ENCODE measurements around the gene VPS4B.
"Not testable (repeated sequence)": the region's sequence is repeated elsewhere in the genome, so short reads cannot be mapped to it uniquely, and the experiment has no call there.

The VPS4B gene

DNA sequence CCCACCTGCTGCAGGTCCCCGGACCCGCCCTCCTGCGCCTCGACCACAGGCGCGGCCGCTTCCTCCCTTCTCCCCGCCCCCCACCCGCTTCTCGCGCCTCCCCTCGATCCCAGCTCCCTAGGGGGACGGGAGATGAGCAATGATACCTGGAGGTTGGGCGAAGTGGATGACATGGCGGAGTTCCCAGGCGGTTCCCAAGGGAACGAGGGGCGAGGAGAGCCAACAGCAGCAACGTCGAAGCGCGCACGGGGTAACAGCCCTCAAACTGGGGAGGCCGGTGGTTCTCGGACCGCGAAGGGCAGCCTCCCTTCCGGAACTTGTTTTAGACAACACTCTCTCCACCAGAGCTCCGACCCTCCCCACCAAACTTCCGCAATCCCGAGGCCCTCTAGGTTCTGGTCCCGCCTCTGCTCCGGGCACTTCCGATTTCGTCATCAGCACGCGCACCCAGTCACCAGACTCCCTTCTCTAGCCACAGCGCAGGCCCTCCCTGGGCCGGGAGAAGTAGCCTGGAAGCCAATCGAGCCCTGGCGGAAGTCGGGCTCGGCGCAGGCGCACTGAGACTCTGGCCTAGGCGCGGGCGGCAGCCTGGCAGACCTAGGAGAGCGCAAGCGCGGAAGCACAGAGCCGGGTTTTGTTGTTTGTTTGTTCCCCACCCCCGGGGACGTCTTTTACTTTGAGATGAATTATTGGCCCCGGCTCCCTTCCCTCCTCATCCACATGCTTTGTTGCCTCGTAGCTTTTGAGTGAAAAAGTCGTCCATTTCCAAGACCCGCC, at the start of gene VPS4B:
Gene VPS4B (minus strand): TSS at position 390 of the 777 bp plus-strand sequence. CDS start 217 bp downstream, at position 173.
- DNase-seq: peak; percentile 100

DNA sequence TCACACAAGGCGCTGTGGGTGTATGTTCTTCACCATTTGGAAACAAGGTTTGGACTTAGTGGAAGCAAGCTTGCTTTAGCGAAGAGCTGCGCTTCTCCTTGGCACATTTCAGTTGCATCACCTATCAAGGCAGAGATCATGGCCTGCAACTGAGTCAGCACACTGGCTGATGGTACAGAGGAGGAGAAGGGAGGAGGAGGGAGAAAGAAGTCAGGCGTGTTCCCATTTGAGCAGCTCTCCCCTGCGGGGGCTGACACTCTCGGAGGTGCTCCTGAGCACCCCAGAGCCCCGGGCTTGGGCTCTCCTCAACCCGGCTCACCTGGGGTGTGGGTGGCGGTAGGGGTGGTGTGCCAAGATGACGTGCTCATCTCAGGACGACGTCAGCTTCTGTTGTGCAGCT, 48.5 kb upstream of the VPS4B start:
- DNase-seq: no peak

DNA sequence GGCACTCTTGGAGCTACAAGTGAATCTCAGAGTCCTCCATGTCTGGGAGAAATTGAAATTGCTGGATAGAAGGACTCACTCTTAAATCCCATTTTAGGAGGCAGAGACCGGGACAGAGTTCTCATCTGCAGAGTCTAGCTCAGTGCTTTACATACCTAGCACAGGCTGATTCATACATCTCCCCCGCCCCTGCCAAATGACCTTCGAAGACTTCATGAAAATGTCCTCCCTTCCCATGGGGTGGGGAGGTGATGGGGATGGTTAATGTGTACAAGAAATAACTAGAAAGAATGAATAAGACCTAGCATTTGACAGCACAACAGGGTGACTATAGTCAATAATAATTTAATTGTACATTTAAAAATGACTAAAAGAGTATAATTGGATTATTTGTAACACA, 46.3 kb upstream of the VPS4B start:
- DNase-seq: no peak

DNA sequence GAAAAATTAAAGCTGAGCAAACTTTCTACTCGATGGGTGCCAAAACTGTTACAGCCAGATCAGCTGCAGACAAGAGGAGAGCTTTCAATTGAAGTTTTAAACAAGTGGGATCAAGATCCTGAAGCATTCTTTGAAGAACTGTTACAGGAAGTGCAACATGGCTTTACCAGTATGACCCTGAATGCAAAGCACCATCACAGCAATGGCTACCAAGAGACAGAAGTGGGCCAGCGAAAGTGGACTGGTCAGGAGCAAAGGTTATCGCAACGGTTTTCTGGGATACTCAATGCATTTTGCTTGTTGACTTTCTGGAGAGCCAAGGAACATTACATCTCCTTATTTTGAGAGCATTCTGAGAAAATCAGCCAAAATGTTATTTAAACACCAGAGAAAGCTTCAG, 45.4 kb upstream of the VPS4B start:
- DNase-seq: no peak

DNA sequence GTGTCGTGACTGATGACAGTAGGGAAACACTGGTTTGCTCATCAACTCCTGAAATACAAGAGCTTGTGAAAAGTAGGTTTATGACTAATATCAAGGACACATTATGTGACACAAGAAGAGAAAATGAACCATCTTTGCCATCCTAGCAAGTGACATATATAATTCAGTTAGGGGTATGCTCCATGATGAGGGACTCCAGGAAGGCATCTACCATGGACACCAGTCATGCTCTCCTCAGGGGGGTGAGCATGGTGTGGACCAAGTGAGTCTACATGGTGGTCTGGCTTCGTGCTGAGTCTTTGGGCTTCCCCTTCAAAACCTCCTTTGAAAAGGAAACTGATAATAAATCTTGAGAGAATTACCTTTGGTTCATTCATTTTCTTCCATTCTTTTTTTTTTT, 42.8 kb upstream of the VPS4B start:
- no peak for DNase-seq

DNA sequence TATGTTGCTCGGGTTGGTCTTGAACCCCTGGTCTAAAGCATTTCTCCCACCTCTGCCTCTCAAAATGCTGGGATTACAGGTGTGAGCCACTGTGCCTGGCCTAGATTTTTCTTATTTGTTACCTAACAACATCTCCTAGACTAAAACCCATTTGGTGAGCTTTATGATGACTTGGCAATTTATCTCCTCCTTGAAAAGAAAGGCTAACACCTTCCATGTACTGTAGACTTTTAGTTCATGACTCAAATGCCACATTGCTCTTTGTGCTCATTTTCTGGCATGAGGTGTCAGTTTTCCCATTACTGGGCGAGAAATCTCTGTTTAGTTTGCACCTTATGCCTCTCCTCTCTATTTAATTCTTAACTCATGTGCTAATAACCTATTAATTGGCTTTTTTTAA, 42.2 kb upstream of the VPS4B start:
- DNase-seq: no peak

DNA sequence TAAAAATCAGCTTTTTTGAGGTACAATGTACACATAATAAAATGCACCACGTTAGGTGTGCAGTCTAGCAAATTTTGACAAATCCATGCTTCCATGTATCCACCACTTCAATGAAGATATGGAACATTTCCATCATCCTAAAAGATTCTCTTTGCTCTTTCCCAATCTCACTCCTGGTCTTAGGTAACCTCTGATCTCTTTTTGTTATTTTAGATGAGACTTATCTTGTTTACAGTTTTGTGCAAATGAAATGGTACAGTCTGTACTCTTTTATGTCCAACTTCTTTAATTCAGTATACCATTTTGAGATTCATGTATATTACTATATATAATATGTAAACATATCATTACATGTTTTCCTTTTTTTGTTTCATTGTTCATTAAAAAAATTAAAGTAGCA, 38.1 kb upstream of the VPS4B start:
- no peak for DNase-seq

DNA sequence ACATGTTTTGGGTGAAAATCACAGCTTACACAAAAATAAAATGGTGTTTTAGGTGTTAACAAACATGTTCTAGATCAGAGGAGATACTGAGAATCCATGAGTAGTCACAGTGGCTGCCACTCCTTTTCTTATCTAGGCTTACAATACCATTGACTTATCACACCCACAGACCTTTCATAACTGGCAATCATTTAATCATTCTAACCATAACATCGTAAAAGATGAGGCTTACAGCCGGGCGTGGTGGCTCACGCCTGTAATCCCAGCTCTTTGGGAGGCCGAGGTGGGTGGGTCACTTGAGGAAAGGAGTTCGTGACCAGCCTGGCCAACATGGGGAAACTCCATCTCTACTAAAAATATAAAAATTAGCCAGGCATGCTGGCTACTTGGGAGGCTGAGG, 35.7 kb upstream of the VPS4B start:
- DNase-seq: no peak

DNA sequence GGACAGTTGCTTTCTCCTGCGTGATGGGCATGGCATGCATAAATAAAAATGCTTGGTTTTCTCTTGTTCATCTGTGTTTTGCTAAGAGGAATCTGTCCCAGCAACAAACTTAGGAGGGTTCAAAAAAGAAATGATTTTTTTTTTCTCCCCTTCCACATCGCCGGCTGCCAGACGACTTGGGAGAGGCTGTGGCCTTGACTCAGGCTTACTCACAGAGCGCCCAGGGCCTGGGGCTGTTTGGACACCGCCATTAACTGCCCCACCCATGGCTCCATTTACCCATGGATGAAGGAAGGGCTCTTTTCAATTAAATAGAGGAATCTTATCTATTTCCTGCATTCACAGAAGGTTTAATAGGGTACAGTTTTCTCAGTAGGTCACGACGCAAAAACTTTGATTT, 32.2 kb upstream of the VPS4B start:
- no peak for DNase-seq

DNA sequence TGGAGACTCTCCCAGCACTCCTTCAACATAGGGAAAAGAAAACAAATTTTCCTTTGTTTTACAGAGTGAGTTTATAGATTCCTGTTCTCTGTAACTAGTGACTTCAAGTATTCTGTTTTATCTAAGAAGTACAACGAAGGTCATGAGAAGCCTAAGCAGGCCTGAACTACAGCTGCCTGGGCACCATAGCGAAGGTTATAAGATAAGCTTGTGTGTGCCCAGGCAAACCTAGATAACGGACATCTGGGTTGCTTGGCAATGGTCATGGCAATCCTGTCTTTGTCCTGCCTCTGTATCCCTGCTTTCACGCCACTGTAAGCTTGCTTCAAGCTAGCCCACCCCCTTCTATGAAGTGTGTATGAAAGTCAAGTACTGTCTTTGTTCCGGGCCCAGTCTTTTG, 30.5 kb upstream of the VPS4B start:
- not testable (repeated sequence) for DNase-seq

DNA sequence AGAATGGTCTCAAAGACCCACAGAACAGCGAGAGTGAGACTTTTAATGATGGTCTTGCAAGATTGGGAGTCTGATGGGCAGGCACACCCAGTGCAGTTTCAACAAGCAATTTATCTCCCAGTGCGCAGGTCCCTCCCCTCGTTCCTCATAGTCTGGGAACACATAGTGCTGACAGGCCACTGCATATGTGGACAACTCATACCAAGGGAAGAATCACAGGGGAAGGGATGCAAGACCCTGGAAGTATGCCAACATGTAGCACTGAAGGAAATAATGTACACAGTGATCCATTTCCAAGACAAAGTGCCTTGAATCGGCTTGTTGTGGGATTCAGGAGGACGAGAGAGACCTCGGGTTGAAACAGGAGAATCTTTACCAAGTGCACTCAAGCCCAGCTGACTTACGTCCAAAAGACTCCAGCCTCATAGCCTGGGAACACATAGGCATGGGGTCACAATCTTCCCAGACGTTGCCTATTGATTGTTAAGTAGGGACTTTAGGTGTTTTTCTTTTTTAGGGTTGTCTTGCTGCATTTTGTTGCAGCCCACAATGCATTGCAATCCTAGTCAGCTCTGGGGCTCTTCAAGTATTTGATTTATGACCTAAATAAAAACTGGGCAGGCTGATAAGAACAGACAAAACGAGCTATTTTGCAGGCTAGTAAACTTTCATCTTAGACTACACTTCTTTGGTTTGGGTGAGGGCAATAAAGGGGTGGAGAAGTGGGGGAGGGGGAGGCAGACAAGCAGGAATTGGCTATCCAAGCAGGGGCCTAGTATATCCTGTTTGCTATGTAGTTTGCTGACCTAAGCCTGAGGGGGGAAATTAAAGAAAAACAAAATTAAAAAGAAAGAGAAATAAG, 29.8 kb upstream of the VPS4B start:
- no peak for DNase-seq

DNA sequence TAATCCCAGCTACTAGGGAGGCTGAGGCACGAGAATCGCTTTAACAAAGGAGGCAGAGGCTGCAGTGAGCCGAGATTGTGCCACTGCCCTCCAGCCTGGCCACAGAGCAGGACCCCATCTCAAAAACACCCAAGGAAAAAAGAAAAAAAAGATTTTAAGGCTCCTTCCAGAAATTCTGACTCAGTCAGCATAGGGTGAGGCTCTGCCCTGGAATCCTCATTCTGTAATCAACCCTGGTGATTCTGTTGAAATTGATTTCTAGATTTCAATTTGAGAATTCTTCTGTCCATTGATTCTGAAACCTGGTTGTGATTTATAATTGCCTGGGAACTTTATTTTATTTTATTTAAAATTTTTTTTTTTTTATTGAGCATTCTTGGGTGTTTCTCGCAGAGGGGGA, 27.1 kb upstream of the VPS4B start:
- no peak for DNase-seq

DNA sequence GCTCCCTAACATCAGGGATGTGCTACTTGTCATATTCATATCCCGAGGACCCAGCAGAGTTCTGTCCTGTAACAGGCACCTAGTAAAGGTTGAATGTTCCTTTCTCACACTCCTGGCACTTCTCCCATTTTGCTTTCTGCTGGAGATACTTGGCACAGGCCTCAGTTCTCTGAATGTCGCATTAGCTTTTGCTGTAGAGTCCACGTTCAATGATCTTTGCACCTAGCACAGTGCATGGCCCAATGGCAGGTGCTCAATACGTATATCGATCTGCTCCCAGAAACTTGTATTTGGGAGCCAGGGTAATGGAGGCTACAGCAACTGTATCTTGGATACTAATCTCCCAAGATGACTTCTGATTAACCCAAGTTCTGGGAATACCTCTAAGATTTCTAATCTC, 24.8 kb upstream of the VPS4B start:
- DNase-seq: no peak

DNA sequence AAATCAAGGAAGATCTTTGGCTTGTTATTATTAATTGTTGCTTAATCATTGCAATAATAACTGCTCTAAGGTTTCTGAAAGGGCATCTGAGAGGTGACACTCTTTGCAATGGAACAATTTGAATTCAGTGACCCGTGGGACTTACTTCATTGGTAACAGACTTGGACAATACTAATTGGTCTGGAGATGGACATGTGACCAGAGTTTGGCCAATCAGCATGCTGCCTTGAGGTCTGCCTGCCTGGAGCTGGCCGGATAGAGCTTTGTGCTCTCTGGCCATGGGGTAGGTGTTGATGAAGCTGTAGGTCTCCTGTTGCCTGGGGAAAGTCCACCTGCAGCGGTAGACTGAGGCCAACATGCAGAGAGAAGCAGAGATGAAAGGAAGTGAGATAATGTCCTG, 24.0 kb upstream of the VPS4B start:
- DNase-seq: no peak

DNA sequence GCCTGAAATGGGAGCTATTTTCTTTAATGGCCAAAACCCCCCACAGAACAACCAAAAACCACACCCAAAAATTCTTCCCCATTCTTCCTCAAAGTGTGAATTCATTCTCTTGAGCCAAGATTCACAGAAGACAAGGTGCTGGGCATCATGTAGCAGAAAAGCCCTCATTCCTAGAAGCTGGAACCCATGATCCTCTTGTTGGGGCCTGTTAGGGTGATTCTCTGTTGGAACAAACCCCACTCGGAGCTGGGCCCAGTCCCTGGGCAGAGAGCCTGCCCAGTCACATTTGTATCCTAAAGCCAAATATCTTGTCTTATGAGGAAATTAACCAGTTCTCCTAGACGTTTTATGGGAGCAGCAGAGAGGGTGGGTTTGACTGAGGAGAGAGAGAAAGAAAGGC, 22.8 kb upstream of the VPS4B start:
- DNase-seq: no peak

DNA sequence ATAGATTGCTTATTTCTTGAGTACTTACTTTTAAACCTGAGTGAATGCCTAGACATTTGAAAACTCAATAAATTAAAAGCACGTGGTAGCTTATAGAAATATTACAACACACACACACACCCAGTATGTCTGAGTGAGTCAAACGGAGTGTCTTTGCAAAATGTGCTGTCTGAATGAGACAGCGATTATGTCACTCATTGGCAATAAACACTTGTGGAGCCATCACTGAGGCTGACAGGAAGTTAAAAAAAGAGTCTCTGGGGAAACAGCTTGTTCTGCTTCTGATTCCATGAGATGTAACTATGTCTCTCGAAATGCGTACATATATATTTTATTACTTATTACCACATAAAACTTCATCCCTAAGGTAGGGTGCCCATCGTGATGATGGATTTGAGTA, 22.3 kb upstream of the VPS4B start:
- peak; percentile 95 for DNase-seq

DNA sequence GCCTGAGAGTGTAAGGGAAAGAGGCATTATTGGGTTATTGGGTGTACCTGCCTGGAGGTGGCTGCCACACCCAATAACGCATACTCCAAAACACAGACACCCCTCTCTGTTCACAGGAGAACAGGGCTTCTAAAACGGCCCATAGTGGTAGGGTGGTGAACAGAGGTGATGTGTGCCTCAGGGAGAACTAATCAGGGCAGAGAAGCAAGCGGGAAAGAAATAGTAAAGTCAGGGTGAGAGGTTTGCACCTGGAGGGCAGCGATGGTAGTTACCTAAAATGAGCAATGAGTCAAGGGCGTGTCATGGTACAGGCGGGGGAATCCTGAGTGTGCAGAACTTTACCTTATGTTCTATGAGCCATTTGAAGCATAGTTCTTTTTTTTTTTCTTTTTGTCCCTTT, 21.6 kb upstream of the VPS4B start:
- no peak for DNase-seq

DNA sequence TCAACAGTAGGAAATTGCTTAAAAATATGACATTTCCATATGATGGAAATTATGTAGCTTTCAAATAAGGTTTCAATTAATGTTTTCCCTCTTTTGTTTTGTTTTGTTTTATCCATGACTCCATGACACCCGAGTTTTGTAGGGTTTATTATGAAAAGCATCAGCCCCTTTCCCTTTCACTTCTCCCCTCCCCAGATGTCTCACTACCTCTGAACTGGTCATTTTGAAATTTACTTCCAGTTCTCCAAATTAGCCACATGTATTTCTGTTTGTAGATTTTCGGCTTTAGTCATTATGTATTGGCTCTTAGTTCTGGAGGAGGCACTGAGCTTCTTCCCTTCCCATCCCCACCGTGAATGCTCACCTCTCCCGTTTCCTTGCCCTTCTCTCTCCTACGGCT, 18.6 kb upstream of the VPS4B start:
- peak; percentile 88 for DNase-seq

DNA sequence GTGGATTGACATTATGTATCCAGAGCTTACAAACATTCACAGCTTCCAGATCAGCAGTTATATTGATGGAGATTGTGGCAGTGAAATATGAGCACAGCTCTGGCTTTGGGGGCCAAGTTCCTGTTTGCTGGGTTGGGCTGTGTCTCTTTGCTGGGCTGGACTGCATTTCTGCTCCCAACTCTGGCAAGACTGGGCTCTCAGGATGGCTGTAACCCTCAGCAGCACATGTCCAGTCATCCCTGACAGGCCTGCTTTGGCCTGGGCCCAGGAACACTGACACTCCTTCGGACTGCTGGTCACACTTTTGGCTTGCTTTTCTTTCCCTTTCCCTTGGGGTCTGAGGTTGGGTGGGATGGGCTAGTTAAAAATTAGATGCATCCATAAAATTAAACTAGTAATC, 17.9 kb upstream of the VPS4B start:
- DNase-seq: no peak

DNA sequence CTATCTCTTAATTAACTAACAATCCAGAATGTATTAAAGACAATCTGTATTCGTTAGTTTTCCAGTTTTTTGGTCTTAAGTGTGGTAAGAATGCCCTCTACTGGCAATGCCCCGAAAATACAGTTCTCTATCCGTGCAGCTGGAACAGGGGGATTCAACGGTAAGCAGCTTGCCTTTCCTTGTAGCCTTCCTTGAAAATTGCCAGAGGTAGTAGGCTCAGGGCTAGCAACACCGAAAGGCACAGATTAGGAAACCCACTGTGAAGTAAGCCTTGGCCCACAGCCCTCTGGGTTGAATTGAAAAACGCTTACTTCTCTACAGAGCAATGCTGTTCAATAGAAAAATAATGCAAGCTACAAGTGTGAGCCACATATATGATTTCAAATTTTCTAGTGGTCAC, 17.1 kb upstream of the VPS4B start:
- peak; percentile 74 for DNase-seq

DNA sequence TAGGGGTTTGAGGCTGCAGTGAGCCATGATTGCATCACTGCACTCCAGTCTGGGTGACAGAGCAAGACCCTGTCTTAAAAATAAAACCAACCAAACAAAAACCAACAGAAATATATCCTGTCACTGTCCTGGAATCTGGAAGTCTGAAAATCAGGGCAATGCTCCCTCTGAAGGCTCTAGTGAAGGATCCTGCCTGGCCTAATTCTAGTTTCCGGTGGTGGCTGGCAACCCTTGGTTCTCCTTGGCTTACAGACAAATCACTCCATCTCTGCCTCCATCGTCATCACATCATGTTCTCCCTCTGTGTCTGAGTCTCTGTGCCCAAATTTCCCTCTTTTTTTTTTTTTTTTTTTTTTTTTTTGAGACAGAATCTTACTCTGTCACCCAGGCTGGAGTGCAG, 15.9 kb upstream of the VPS4B start:
- DNase-seq: no peak

DNA sequence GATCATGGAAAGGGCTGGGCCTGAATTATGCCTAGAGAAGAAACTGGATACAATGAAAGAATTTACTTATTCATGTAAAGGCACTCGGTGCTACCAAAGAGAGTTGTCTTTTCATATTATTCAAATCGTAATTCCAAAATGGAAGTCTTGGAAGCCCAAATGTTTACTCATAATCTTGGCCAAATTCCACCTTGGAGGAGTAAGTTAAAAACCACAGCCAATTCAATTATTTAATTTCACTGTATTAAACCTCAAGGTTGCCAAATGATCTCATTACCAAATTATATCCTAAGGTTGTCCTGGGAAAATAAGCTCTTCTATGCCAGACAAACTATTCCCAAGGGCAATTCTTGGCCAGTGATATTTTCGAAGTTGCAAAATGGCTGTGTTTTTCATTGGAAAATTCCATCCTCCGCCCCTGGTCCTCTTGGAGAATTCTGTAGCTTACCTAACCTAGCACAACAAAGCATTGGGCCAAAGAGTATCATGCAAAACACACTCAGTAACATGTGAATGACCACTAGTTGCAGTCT, 11.1 kb upstream of the VPS4B start:
- no peak for DNase-seq

DNA sequence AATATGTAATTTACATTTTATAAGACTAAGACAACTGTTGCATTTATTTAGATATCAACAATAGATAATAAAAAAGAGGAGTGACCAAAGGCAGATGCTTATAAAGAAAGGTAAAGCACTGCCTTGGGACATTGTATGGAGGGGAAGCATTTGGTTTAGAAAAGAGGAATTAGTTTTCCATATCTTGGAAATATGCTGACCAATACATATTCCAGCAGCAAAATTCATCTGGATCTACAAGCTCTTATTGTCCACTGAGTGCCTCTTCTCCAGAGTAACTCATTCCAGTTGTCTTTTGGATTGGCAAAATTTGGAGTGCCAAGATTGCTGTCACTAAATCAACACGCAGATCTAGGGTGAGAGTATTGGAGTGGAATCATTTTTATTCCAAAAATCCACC, 8.9 kb upstream of the VPS4B start:
- DNase-seq: no peak

DNA sequence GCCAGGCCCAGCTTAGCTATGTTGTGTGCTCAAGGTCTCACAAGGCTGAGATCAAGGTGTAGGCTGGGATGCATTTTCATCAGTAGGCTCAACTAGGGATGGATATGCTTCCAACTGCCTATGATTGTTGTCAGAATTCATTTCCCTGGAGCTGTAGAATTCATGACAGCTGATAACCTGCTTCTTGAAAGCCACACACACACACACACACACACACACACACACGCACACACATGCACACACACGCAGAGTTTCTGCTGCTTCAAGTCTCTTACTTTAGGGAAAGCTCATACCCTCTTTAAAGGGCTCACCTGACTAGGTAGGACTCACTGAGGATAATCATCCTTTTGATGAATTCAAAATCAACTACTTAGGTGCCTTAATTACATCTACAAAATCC, 8.2 kb upstream of the VPS4B start:
- no peak for DNase-seq

Measured in suppressor macrophage treated with lipopolysaccharide for 4 hours (primary cell).